Amygdala (tissue), 56 donors: ENCODE data around the gene ARSB.
A peak's percentile ranks its signal among the peaks of the same experiment; 100 is the strongest.

ENCODE experiments used
- DNase-seq, 56 donors: peaks; one replicate each; lab custom pipeline; 2025; lab: John Stamatoyannopoulos, UW

Gene ARSB

GRCh38 chr5:78985116-78985724, at the start of gene ARSB:
ARSB (minus strand) TSS chr5:78985310; CDS start chr5:78985248, 62 bp downstream.
- DNase-seq = peak in 44 of 56 donors; percentile 19 to 84 (median 56)

- no peak for DNase-seq
Observed at GRCh38 chr5:79032782-79033181, 47.7 kb upstream of the ARSB start.

- no peak for DNase-seq
Observed at GRCh38 chr5:79032031-79032695, 47.1 kb upstream of the ARSB start.

- no peak for DNase-seq
Observed at GRCh38 chr5:79031485-79031867, 46.4 kb upstream of the ARSB start.

GRCh38 chr5:79030663-79031484, 45.8 kb upstream of the ARSB start:
- no peak for DNase-seq

GRCh38 chr5:79025054-79025472, 40.0 kb upstream of the ARSB start:
- DNase-seq = peak in 47 of 56 donors; percentile 2 to 64 (median 21)

- DNase-seq = no peak
Observed at GRCh38 chr5:79023947-79024346, 38.8 kb upstream of the ARSB start.

GRCh38 chr5:79023348-79023747, 38.2 kb upstream of the ARSB start:
- no peak for DNase-seq

GRCh38 chr5:79022771-79023170, 37.7 kb upstream of the ARSB start:
- DNase-seq = no peak

- DNase-seq = no peak
Observed at GRCh38 chr5:79021753-79022152, 36.6 kb upstream of the ARSB start.

GRCh38 chr5:79020861-79021561, 35.9 kb upstream of the ARSB start:
- peak in 44 of 56 donors; percentile 1 to 71 (median 16) for DNase-seq

- DNase-seq = no peak
Observed at GRCh38 chr5:79014631-79015030, 29.5 kb upstream of the ARSB start.

GRCh38 chr5:79011869-79012268, 26.8 kb upstream of the ARSB start:
- DNase-seq = no peak

- DNase-seq = no peak
Observed at GRCh38 chr5:79011219-79011836, 26.2 kb upstream of the ARSB start.

- no peak for DNase-seq
Observed at GRCh38 chr5:79008362-79008761, 23.3 kb upstream of the ARSB start.

GRCh38 chr5:79007872-79008271, 22.8 kb upstream of the ARSB start:
- no peak for DNase-seq

GRCh38 chr5:79005936-79006631, 21.0 kb upstream of the ARSB start:
- DNase-seq = no peak

- no peak for DNase-seq
Observed at GRCh38 chr5:79005151-79005550, 20.0 kb upstream of the ARSB start.

GRCh38 chr5:79002374-79002773, 17.3 kb upstream of the ARSB start:
- DNase-seq = no peak

GRCh38 chr5:79001471-79001870, 16.4 kb upstream of the ARSB start:
- no peak for DNase-seq
